ENCODE results near the gene TEX36.
"Not testable (repeated sequence)": the region's sequence is repeated elsewhere in the genome, so short reads cannot be mapped to it uniquely, and the experiment has no call there.

TEX36 gene

DNA sequence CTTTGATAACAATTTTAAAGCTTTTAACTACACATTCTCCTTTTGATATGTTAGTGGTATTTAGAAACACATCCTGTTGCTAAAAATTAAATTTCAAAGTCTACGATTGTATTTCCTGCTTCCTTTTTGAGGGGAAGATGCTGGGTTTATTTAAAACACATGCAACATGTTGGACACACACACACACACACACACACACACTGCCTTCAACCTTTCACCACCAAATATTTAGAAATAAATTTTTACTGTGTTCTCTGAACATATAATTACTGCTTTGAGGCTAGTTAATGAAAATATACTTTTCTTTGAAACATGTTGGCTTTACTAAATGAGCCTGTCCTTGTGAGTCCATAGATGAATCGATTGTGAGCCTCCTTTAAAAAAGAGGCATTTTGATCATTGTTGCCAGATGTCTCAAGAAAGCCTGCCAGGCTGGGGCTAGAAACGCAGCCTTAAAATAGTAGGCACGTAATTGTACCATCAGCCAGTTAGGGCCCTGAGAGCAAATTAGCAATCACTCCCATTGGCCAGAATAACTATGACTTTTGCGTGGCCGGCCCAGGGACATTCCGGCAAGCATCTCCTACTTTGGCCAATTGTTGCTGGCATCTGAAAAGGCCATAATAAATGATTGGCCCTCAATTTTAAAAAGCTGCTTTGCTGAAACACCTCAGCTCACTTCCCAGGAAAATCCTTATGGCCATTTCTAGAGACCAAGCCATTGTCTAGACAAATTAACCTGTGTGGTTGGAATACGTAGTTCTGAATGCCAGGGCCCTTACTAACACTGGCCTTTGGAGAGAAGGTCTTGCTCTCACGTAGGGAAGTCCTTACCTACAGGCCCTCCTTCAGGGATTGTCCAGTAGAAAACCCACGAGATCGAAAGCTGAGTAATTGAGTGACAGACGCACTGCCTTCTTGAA lies 9.9 kb upstream of the TEX36 start:
- no peak for DNase-seq (ENCODE audit: low read depth in 2 of 2)

- no peak for DNase-seq (ENCODE audit: low read depth in 2 of 2)
Measured at GRCh38 chr10:125692196-125692595, 9.2 kb upstream of the TEX36 start.

DNA sequence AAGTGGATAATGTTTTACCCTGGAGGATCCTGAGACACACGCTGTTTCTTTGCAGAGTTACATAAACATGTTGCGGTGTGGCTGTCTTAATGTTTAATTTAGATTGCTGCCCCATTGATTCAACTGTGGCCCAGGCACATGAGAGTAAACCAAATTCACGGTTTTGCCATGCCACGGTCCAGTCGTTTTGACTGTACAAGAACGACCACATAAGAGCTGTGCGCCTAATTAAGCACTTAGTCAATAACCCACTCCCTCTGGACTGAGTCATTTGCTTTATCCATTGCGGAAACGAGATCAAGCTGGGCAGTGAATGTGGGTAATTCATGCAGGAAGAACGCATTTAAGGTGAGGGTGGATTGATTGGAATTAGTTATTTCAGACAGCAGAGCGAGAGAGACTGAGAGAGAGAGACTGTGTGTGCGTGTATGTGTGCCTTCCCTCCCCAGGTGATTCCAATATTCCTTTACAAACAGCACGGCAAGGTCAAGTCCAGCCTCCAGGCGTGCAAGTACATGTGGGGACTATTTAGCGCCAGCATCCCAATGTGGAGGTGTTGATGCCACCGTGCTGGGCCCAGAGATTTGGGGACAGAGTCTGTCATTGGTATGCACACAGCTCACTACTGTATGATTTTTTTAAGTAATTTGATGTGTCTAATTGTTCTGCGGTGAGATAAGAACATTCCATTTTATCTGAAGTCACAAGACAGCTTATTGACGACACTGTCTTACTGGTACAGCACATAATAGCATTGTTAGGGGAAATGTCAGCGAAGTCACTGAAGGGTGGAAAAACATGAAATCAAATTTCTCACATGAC lies 8.4 kb upstream of the TEX36 start:
- no peak for DNase-seq (ENCODE audit: low read depth in 2 of 2)

GRCh38 chr10:125689955-125690569 lies 7.1 kb upstream of the TEX36 start:
- no peak for DNase-seq (ENCODE audit: low read depth in 2 of 2)

DNA sequence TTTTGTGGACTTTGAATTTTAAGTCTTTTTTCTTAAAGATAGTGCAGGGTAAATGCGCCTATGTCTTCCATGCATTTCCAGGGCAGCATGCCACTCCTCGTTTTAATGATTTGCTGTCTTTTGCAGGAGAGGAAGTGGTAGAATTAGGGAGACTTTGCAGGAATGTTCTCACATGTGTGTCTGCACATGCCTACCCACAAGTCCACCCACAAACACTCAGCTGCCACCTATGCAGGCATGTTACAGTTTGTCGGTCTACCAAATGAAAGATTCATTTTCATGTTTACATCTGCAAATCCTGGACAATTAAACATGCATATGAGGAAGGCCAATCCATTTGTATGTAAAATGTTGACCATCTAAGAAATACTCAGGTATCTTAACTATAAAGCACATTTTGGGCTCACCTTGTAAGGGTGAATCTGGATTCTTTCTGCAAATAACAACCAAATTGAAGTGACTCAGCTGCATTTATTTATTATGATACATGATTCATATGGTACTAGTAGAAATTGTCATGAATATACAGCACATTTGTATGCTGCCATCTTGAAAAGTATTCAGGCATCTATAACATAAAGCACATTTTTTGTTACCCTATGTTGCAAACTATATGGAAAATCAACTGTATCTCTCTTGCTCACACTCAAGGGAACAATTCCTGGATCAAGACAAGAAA lies 4.7 kb upstream of the TEX36 start:
- no peak for DNase-seq (ENCODE audit: low read depth in 2 of 2)

DNA sequence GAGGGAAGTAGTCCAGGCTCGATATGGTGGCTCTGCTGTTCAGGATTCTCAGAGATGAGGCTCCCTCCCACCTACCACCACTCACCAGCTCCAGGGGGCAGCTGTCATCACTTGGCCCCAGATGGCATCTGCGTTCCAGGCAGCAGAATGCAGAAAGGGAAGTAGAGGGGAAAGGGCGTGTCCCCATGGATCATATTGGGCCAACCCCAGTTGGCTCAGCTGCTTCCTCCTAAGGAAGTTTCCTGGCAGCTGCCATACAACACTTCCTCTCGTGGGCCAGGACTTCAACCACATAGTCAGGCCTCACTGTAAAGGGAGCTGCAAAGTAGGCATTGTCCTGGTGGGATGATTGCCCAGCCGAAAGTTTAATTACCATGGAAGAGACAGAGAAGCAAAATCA lies 1.6 kb upstream of the TEX36 start:
- DNase-seq (ENCODE audit: low read depth in 2 of 2): no peak

DNA sequence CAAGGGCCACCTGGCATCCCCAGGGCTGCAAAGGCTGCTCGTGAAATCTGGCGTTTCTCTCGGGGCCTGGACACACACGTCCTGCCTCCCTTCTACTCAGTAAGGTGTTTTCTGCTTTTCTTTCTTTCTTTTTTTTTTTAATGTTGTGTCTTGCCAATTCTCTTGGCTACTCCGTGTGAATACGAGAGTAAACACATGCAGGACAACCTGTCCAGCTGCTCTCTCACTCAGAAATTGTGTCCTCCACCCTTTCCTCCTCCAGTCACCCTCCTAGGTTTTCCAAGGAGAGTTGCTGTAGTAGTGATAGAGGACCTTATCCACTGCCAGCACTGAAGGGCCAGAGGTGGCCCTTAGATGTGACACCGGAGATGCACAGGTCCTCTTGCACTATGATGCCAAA lies 858 bp upstream of the TEX36 start:
- DNase-seq (ENCODE audit: low read depth in 2 of 2): no peak

DNA sequence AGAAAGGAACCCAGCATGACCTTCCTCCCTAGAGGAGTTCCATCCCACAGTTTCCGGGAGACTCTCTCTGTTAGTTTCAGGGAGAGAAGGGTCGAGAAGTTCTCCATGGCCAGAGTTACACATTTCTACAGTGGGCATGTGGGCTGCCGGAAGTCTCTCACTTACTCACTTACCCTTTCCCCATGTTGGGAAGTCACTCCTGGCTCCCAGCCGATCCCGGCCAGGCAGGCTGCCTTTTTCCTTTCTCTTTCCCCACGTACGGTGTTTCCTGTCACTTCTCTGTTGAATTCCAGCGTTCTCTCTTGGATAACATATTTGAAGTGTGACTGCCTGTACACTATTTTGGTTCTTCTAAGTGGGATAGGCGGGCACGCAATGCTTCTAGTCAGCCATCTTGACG lies 3.5 kb downstream of the TEX36 start:
- DNase-seq (ENCODE audit: low read depth in 2 of 2): no peak

DNA sequence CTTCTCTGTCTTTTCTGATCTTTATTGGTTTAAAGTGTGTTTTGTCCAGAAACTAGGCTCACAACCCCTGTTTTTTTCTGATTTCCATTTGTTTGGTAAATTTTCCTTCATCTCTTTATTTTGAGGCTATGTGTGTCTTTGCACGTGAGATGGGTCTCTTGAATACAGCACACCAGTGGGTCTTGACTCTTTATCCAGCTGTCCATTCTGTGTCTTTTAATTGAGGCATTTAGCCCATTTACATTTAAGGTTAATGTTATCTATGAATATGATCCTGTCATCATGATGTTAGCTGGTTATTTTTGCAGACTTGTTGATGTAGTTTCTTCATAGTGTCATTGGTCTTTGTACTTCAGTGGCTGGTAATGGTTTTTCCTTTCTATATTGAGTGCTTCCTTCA lies 10.1 kb downstream of the TEX36 start:
- DNase-seq (ENCODE audit: low read depth in 2 of 2): no peak

GRCh38 chr10:125662584-125662983 lies 20.4 kb downstream of the TEX36 start:
- no peak for DNase-seq (ENCODE audit: low read depth in 2 of 2)

- no peak for DNase-seq (ENCODE audit: low read depth in 2 of 2)
Measured at GRCh38 chr10:125661941-125662515, 20.9 kb downstream of the TEX36 start.

- no peak for DNase-seq (ENCODE audit: low read depth in 2 of 2)
Measured at GRCh38 chr10:125661431-125661940, 21.5 kb downstream of the TEX36 start.

GRCh38 chr10:125659071-125659470 lies 23.9 kb downstream of the TEX36 start:
- no peak for DNase-seq (ENCODE audit: low read depth in 2 of 2)

DNA sequence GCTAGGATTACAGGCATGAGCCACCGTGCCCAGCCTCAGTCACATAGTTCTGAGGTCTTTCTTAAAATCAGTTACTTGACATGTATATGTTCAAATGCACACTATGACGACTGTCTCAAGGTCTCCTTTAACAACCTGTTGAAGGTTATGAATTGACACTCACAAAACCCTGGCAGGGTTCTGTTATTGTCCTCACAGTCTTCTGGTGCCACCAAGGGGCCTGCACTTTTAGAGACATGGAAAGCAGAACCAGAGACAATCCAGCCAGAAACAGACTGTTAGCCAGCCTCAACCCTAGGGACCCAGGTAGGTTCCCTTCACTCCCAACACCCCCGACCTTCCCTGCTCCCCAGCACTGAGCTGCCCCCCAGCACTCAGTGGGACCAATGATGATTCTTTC lies 26.4 kb downstream of the TEX36 start:
- DNase-seq (ENCODE audit: low read depth in 2 of 2): no peak

DNA sequence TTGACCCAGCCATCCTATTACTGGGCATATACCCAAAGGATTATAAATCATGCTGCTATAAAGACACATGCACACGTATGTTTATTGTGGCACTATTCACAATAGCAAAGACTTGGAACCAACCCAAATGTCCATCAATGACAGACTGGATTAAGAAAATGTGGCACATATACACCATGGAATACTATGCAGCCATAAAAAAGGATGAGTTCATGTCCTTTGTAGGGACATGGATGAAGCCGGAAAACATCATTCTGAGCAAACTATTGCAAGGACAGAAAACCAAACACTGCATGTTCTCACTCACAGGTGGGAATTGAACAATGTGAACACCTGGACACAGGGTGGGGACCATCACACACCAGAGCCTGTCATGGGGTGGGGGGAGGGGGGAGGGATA lies 29.9 kb downstream of the TEX36 start:
- not testable (repeated sequence) for DNase-seq (ENCODE audit: low read depth in 2 of 2)

DNA sequence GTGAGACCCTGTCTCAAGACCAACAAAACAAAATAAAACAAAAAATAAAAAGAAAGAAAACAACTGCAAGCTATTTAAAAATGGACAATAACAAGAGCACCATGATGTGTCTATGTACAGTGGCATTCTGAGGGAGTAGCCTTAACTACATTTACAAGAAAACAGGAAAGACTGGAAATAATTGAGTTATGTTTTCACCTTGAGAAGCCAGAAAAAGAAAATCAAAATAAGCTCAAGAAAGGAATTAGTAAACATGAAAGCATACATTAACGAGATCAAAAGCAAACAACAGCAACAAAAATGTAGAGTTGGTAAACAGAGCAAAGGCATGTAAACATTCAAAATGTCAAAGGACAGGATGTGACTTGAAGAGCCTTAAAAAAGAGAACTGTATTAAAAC lies 36.7 kb downstream of the TEX36 start:
- DNase-seq (ENCODE audit: low read depth in 2 of 2): no peak

DNA sequence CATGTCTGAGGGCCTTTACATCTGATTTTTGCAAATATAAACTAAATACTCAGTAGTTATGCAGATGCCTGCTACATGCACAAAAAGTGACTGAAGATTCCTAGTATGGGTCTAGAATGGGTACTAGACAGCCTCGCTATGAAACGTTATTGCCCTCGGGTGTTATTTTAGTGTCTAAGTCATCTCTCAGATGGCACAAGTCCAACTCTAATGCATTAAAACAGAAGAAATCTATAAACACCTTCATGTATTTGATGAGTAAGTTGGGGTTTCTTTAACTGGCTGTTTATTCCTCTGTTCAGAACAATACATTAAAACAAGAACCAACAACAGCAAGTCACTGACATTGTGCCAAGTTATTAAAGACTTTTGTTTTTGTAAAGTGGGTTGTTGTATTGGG lies 41.6 kb downstream of the TEX36 start:
- no peak for DNase-seq (ENCODE audit: low read depth in 2 of 2)

DNA sequence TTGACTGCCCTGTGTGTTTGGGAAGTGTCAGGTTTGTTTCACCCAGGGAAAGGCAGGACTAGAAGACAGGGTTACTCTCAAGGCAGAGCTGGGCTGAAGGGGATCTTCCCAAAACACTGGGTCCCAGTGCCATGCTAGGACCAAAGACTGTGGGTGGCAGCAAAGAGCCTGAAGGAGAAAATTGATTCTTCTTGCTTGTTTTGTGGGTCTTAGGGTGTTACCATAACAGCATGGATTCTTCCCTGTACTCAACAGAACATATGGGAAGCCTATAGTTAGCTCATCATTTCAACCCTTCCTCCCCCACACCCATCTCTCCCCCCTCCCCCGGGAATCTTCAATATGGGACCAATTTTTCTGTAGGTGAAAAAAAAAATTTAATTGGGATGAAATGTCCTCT lies 42.3 kb downstream of the TEX36 start:
- DNase-seq (ENCODE audit: low read depth in 2 of 2): no peak

DNA sequence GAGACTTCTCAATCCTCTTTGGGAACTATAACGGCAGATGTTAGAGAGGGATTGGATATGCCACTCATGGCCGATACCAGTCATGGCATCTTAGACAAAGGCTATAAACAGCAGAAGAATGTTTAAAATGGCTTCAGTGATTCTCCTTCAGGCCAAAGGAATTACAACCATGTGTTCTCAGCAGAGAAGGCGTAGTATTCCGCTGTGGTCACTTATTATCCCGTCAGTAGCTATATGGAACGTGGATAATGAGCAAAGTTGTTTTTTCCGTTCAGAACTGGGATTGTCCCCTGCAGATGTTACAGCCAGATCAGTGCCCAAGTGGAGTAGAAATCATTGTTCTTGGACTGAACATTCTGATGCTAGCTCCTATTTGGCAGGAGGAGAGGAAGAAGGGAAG lies 43.1 kb downstream of the TEX36 start:
- no peak for DNase-seq (ENCODE audit: low read depth in 2 of 2)

- no peak for DNase-seq (ENCODE audit: low read depth in 2 of 2)
Measured at GRCh38 chr10:125638555-125638954, 44.4 kb downstream of the TEX36 start.

GRCh38 chr10:125637496-125637895 lies 45.5 kb downstream of the TEX36 start:
- no peak for DNase-seq (ENCODE audit: low read depth in 2 of 2)

Data from activated CD8-positive, alpha-beta memory T cell treated with anti-CD3 and anti-CD28 coated beads for 4 hours (primary cell).